Globus pallidus (tissue), 1 donor: ENCODE results near the gene AGR2.
A peak's percentile ranks its signal among the peaks of the same experiment; 100 is the strongest.
"Not testable (repeated sequence)": the region's sequence is repeated elsewhere in the genome, so short reads cannot be mapped to it uniquely, and the experiment has no call there.

Source experiments
- DNase-seq: peaks from one replicate; pipeline ENCODE4 v3.0.0-alpha.2; 2015; ENCODE audit warnings: low spot score

Gene AGR2

DNA sequence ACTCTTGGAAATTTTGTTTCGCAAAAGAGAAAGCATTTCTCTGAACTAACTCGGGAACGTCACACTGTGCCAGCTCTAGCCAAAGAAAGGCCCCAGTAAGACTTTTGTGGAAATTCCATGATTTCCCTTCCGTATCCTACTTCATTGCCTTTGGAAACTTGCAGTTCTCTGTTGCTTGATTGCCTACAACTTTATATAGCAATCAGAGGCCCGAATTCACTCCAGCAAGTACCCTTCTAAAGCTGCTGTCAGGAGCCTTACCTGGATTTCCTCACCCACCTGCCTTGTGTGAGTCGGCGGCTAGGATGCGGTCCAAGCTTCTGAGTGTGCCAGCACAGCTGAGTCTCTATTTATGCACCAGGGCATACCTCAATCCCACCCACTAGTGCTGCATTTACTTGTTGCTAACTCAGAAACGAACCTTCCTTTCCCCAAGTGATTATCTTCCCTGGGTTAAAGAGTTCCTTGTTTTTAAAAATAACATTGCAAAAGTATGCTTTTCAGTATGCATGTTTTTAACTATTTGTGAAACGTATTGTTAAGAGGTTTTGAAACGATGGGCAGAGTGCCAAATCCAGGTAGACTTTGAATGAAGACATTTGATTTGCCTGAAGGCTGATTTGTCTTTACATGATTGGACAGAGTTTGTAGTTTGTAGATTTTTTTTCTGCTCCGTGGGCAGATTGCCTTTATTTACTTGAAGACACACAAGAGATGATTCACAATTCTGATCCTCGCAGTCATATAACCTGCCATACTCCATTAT is at the start of gene AGR2:
AGR2 (minus strand) TSS at position 326 of the 766 bp plus-strand sequence. CDS start 3,203 bp downstream, outside the sequence.
- no peak for DNase-seq

DNA sequence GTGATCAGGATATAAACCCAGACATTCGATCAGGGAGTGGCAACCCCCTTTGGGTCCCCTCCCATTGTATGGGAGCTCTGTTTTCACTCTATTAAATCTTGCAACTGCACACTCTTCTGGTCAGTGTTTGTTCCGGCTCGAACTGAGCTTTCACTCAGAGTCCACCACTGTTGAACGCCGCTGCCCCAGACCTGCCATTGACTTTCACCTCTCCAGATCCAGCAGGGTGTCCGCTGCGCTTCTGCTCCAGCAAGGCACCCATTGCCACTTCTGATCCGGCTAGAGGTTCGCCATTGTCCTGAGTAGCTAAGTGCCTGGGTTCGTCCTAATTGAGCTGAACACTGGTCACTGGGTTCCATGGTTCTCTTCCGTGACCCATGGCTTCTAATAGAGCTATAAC is 48.4 kb upstream of the AGR2 start:
- DNase-seq: not testable (repeated sequence)

DNA sequence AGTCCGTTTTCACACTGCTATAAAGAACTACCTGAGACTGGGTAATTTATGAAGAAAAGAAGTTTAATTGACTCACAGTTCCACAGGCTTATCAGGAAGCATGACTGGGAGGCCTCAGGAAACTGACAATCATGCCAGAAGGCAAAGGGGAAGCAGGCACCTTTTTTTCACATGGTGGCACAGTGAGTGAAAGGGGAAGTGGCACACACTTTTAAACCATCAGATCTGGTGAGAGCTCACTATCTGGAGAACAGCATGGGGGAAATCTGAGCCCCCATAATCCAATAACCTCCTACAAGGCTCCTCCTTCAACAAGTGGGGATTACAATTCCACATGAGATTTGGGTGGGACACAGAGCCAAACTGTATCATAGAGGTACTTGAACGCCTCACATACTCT is 47.0 kb upstream of the AGR2 start:
- peak; percentile 37 for DNase-seq

DNA sequence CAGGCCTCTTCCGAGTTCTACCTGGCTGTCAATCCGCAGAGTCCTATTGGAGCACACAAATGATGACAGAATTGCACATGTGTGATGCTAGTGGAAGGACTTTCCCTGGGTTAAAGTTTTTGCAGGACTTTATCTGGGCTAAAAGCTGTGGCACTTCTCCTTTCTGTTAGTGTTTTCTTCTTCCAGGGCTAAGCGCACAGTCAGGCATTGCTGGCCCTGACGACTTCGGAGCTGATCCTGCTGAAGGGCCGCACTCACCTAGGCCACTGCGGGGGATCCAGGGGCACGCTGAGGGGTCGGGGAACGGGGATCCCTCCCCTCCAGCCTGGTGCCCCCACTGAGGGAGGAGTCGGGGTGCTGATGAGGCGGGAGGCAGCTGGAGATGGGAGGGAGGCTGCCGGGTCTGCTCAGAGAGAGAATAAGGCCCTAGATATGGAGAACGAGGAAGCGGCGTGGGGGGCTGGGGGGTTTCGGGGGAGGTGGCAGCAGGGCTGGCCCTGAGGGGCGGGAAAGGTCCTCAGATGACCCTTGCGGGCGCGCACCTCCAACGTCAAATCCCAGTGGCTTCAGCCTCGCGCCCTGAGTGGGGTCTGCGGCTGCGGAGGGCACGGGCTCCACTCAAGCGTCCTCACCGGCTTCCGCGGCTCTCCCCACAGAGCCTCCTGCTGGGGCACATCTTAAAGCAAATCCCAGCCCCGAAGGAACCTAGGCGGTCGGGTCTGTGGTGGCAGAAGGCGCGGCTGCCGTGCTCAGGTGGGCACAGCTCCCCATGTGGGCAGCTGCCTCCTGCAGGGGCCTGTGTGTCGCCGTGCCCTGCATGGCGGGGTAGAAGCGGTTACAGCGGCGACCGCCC is 46.0 kb upstream of the AGR2 start:
- peak; percentile 2 for DNase-seq

DNA sequence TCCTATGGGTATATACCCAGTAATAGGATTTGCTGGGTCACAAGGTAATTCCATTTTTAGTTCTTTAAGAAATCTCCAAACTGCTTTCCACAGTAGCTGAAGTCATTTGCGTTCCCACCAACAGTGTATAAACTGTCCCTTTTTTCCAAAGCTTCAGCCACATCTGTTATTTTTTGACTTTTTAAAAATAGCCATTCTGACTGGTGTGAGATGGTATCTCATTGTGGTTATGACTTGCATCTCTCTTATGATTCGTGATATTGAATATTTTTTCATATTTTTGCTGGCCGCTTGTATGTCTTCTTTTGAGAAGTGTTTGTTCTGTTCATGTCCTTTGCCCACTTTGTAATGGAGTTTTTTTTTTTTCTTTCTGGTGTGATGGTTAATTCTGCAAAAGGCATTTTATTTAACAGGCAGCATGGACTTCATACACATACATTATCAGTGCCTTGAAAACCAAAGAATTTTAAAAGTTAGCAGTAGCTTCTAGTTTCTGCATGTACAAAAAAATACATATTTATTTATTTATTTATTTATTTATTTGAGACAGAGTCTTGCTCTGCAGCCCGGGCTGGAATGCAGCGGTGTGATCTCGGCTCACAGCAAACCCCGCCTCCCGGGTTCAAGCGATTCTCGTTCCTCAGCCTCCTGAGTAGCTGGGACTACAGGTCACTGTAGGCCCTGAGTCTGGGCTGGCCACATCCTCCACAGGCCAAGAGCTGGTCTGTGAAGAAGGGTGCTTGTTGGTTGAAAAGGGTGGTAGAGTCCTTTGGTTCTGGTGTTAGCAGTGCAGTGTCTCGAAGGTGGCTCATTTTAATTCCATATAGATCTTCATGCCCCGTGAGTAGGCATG is 44.7 kb upstream of the AGR2 start:
- DNase-seq: no peak

DNA sequence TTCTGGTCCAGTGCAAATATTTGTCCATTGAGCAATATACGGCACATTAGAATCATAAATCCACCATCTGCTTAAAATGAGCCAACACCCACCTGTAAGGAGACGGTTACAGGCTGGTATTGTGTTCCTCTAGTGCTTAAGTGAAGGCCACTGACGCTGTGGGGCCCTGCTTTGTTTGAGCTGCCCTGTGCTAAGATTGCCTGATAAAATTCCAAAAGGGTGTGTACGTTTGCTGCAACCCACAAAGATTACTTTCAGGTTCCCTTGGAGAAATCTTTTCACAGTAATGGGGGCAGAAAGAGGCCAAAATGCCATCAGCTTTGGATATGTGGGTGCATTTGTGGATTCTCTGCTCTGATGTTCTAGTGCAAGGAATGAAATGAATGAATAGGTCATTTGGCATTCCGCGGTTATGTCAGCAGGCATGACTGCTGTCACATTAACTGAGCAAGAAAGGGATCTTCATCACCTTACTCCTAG is 42.6 kb upstream of the AGR2 start:
- DNase-seq: no peak

DNA sequence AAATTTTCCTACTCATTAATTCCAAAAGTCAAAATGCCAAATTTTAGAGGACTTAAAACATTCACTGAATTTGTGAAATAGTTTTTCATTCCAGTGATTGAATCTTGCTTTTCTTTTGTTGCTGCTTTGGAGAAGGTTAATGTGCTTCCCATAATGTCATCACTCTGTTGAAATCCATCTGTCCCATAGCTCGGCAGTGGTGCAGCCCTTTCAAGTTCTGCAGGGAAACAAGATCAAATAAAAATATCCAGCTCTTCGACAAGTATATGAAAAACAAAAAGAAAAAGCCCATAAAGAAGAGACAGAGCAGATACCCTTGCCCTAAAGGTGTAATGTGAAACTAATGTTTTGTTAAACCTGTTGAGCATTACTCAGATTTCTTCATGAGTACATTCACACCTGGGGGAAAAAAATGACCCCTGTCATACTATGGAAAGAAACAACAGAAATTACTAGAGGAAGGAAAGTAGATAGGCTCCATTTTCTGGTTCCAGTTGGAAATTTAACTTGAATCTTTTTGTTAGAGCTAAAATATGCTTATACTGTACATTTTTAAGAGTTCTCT is 41.9 kb upstream of the AGR2 start:
- no peak for DNase-seq

DNA sequence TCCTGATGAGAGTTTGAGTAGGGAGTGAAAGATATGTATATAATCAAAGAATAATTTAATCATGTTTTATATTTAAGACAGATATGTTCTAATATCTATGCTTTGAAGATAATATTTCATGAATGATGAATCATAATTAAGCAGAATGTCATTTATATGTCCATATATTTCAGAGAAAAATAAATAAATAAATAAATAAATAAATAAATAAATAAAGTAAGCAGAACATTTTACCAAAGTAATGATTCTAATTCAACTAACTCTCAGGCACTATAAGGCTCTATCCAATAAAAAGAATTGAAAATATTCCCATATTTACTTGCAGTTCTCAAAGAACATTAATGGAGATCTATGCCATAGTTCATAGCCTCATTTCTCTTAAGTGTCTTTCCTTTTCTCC is 40.9 kb upstream of the AGR2 start:
- no peak for DNase-seq

DNA sequence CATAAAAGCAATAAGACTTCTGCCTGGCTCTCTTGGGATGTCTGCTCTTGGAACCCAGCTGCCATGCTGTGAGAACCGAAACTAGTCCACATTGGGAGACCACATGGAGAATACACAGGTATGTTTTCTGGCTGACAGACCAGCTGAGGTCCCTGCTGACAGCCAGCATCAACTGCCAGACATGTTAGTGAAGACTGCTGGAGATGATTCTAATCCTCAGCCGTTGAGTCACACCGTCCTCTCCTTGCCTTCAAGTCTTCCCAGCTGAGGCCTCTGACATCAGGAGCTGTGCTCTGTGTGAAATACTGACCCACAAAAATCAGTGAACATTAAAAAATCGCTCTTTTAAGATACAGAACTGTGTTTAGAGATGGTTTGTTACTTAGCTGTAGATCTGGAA is 36.9 kb upstream of the AGR2 start:
- DNase-seq: no peak

DNA sequence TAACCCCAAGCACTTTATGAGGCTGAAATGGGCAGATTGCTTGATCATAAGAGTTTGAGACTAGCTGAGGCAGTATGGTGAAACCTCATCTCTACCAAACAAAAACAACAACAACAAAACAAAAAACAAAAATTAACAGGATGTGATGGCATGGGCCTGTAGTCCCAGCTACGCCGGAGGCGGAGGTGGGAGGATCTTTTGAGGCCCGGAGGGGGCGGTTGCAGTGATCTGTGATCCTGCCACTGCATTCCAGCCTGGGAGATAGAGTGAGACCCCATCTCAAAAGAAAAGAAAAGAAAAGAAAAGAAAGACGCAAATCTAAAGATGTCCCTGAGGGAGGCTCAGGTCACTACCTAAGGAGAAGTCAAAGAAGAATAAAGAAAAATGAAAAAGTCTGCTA is 35.3 kb upstream of the AGR2 start:
- no peak for DNase-seq

DNA sequence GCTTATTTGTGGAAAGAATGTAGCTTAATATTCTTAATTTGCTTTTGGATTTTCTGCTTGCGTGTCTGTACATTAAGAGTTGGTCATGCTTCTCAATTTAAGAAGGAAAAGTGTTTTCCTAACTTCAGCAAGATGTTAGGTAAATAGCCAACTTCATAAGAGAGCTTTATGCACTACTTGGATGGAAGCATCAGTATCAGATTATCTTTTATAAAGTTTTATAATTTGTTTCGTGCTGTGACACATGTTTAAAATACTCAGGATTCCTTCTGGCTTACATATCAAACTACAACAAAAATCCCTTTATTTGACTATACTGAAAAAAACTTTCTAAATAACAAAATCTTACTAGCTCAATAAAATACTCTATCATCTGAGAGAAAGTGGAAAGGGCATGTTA is 34.8 kb upstream of the AGR2 start:
- no peak for DNase-seq

DNA sequence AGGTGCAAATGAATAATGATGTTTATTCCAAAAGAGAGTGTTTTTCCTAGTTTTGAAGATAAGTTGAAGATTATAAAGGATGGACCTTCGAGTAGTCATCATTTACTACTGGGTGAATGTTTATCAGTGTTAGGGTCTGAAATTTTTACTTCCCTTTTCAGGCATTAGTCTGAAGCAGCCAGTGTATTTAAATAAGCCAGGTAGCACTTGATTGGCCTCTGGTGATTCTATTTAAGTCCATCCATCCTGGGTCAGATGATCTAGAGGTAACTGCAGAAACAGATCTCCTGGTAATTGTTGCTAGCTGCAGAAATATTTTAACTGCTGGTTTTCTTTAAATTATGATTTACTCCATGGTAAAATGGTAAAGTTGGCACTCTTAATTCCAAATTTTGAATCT is 34.1 kb upstream of the AGR2 start:
- no peak for DNase-seq

DNA sequence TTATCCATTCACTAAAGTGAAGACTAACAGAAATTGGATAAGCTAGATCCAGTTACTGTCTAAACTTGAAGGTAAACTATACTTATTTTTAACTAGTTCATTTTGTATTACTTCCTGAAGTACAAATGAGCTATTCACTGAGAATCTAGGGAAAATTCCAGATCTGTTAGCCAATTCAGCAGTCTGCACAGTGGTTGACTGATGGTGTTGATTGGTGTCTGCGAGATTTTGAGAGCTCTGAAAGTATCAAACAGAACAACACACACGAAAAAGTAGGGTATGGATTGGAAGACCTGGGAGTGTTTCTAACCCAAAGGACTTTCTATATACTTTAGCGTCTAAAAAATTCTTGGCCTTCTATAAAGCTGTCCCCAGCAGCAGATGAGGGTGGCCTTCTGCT is 33.6 kb upstream of the AGR2 start:
- no peak for DNase-seq

DNA sequence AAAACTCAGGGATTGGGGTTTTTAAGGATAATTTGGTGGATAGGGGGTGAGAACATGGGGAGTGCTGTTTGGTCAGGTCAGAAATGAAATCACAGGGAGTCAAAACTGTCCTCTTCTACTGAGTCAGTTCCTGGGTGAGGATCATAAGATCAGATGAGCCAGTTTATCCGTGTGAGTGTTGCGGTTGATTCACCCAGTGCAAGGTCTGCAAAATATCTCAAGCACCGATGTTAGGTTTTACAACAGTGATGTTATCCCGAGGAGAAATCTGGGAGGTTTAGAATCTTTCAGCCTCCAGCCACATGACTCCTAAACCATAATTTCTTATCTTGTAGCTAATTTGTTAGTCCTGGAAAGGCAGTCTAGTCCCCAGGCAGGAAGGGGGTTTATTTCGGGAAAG is 31.7 kb upstream of the AGR2 start:
- no peak for DNase-seq

DNA sequence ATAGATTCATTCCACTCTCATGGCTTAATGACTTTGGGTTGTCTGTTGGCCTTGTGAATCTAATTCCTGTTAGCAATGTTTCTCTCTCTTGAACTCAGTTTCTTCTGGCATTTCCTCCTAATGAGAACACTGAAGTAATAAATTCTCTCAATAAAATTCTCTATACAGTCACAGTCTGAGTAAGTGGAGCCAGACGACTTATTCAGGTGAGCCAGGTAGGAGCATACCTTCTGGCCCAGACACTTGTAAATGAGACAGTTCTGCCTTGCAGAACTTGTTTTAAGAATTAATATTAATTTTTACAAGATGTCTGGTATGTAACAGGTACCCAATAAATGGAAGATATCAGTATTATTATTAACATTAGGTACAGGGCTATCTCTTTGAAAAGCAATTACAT is 28.6 kb upstream of the AGR2 start:
- DNase-seq: no peak

DNA sequence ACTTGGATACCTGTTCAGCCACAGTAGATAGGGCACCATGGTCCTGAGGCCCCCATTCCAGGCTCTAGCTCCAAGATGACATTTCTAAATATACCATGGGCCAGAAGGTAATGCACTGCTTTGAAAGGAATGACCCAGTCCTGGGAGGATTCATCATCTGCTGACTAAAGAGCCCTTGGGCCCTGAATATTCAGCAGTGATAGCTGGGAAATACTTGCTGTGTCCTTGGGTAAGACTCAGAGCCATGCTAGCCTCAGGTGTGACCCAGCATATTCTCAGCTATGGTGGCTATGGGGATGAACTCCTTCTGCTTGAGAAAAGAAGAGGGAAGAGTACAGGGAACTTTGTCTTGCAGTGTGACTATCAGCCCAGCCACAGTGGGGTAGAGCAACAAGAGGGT is 21.3 kb upstream of the AGR2 start:
- DNase-seq: no peak

DNA sequence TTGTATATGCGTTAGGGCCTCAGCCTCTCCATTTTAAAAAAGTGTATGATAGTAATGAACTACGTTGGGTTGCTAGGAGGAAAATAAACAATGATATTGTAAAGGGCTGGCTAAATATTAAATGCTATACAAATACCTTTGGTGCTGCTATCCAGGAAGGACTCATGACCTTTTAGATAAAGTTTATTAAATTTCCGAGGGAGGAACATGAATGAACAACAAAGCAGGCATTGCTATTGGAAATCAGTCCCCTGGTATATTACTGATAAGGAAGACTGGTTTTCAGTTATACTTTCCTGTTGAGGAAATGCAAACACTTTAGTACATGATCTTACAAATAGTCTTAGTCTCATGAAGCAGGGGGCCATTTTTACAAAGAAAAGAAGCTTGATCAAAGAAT is 17.2 kb upstream of the AGR2 start:
- no peak for DNase-seq

DNA sequence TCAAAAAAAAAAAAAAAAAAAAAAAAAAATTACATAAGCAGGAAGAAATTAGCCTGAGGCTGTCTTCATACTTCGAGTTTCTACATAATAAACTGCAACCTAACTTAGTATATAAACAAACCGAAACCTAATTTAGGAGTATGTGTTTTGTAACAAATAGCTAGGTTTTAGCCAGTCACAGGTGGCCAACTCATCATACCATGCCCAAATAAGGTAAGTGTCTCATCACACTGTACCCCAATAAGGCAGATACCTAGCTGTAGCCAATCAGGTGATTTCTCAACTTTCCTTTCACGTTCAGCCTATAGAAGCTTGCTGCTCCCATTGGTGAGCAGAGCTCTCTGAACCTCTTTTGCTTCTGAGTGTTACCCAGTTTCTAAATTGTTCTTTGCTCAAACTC is 13.9 kb upstream of the AGR2 start:
- no peak for DNase-seq

DNA sequence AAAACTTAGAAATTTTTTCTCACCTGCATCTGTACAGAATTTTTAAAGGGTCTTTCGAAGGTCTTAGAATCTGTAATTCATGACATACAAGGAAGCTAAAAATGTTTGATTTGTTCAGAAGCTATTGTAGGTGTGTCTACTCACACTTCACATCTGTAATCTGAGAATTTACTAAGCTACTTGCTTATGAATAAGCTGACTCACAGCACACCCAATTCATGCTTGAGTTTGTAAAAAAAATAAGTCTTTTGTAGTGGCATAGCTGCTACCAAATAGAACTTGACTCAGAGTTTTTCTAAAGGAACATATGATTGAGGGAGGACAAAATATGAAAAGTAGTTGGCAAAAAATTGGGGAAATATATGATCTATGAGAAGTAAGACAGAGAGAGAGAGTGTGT is 12.7 kb upstream of the AGR2 start:
- no peak for DNase-seq

DNA sequence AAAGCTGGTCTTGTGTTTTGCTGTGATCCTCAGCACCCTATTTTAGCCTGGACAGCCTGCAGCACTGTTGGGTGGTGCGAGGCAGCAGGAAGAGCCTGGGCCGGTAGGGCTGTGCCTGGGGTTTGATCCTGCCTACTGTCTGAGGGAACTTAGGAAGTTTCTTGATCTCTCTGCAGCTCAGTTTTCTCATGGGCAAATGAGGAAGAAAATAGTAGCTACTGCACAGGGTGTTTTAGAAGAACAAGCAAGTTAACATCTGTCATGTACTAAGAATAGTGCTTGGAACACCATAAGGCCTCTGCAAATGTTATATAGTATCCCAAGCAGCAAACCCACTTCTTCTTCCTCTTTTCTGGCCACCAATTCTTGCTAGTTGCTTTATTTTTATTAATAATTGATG is 12.0 kb upstream of the AGR2 start:
- peak; percentile 45 for DNase-seq

DNA sequence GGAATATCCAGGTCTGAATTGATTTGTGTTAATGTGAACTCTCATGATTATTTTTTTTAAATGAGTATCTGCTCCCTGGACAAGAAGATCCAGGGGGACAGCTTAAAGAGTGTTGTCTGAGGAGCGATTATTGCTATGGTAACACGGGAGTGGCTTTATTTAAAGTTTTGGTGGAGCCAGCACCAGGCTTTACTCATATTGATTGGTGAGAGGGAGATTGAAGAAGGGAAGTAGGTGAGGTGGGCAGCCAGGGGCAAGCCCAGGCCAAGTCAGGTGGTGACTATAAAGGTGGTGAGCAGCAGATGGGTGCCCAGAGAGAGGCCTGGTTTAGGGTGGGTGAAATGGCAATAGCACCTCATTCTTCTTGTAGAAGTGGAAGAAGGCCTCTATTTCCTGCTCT is 10.2 kb upstream of the AGR2 start:
- no peak for DNase-seq

DNA sequence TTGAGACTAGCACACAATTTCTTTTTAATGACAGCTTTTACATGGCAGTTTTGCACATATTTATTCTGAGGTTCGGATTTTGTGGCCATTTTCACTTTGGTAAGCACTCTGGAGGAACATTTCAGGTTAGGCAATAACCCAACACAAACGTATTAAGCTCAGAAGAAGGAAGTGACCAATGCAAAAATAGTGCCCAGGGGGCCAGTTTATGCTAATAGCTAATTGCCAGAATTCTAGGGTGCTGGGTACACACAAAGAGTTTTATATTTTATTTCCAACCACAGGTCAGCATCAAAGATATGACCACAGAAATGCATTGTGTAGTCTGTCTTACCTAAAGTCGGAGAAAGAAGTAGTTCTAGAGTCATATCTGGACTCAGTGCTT is 8.4 kb upstream of the AGR2 start:
- no peak for DNase-seq
